IMR-90 (cell line): ENCODE data around the gene IL3RA. TPM values are rescaled to one million over a fixed set of nuclear protein-coding genes. Genes with fewer than 3 reads are reported as not detected.
A peak's percentile ranks its signal among the peaks of the same experiment; 100 is the strongest.

Source experiments
- ATAC-seq: fragments of 200-7000 bp; cut with Tn5 transposase; 2 replicates; pipeline ENCODE4 v1.9.1; 2020; ENCODE audit warnings: low read depth, mild to moderate bottlenecking, moderate library complexity
- BruUV-seq: library from RNA; stranded (reverse); fragments of 400-500 nt; replicated peaks from 2 replicates; lab custom pipeline; 2021; lab: Mats Ljungman, UMichigan
- CTCF ChIA-PET: fragments of 300-600 bp; formaldehyde crosslinking; extraction: SDS; loops from one replicate; lab custom pipeline; 2021; ENCODE audit warnings: antibody characterized with exemption; lab: Yijun Ruan, JAX
- POLR2A ChIA-PET: fragments of 300-600 bp; sonication (Branson Sonifier 250); formaldehyde crosslinking; loops from one replicate; lab custom pipeline; 2022; ENCODE audit warnings: antibody characterized with exemption; ENCODE audit not compliant: unreplicated experiment; lab: Charles Lee
- DNase-seq: peaks from one replicate; pipeline ENCODE4 v3.0.0; 2013
- H2AFZ ChIP-seq: replicated peaks from 2 replicates; pipeline ENCODE3; 2013; ENCODE audit warnings: low read length, mild to moderate bottlenecking; ENCODE audit not compliant: poor library complexity
- H2AK5ac ChIP-seq: 2 replicates; pipeline ENCODE4 v1.6.1; 2013; ENCODE audit warnings: low read depth, low read length, inconsistent platforms
- H2AK9ac ChIP-seq: replicated peaks from 2 replicates; pipeline ENCODE3; 2013; ENCODE audit warnings: mild to moderate bottlenecking, low read depth, low read length, moderate library complexity; ENCODE audit not compliant: poor library complexity
- H2BK120ac ChIP-seq: 2 replicates; pipeline ENCODE4 v1.6.1; 2013; ENCODE audit warnings: low read depth, low read length, inconsistent platforms
- H2BK15ac ChIP-seq: 3 replicates; pipeline ENCODE4 v1.6.1; 2013; ENCODE audit warnings: low read depth, low read length, inconsistent platforms
- H2BK20ac ChIP-seq: 2 replicates; pipeline ENCODE4 v1.6.1; 2013; ENCODE audit warnings: low read depth, mild to moderate bottlenecking, inconsistent platforms, low read length, moderate library complexity
- H2BK5ac ChIP-seq: 2 replicates; pipeline ENCODE4 v1.6.1; 2013; ENCODE audit warnings: mild to moderate bottlenecking, low read depth, low read length, inconsistent platforms; ENCODE audit not compliant: poor library complexity, severe bottlenecking
- H3K14ac ChIP-seq: replicated peaks from 2 replicates; pipeline ENCODE4 v1.6.1; 2013; ENCODE audit warnings: low read depth, low read length, inconsistent platforms
- H3K18ac ChIP-seq: 2 replicates; pipeline ENCODE4 v1.6.1; 2013; ENCODE audit warnings: low read depth, low read length, control low read depth
- H3K23ac ChIP-seq: 2 replicates; pipeline ENCODE4 v1.6.1; 2013; ENCODE audit warnings: low read depth, low read length, inconsistent platforms
- H3K27ac ChIP-seq: 2 replicates; pipeline ENCODE4 v1.5.1; 2013; ENCODE audit warnings: mild to moderate bottlenecking, control low read depth, low read length; ENCODE audit not compliant: insufficient read depth
- H3K27me3 ChIP-seq: 2 replicates; pipeline ENCODE4 v1.6.1; 2013; ENCODE audit warnings: low read length; ENCODE audit not compliant: control insufficient read depth, insufficient read depth
- H3K36me3 ChIP-seq: 2 replicates; pipeline ENCODE4 v1.6.1; 2013; ENCODE audit warnings: low read length, mixed read lengths; ENCODE audit not compliant: control insufficient read depth, insufficient read depth
- H3K4ac ChIP-seq: 2 replicates; pipeline ENCODE4 v1.6.1; 2013; ENCODE audit warnings: low read depth, low read length, inconsistent platforms
- H3K4me1 ChIP-seq: 2 replicates; pipeline ENCODE4 v1.6.1; 2013; ENCODE audit warnings: low read length, mixed read lengths; ENCODE audit not compliant: control insufficient read depth, insufficient read depth
- H3K4me2 ChIP-seq: 2 replicates; pipeline ENCODE4 v1.6.1; 2013; ENCODE audit warnings: low read depth, mild to moderate bottlenecking, control low read depth, low read length, moderate library complexity
- H3K4me3 ChIP-seq: 2 replicates; pipeline ENCODE4 v1.5.1; 2013; ENCODE audit warnings: low read depth, mild to moderate bottlenecking, control low read depth, low read length, moderate library complexity; ENCODE audit not compliant: insufficient read depth
- H3K56ac ChIP-seq: 2 replicates; pipeline ENCODE4 v1.6.1; 2013; ENCODE audit warnings: low read length, inconsistent platforms; ENCODE audit not compliant: insufficient read depth; ENCODE audit errors: extremely low read depth
- H3K79me1 ChIP-seq, 2 experiments: 2 replicates each; pipeline ENCODE4 v1.6.1; 2013; ENCODE audit warnings: low read length in 2 of 2, inconsistent platforms in 1 of 2, low read depth in 1 of 2
- H3K9ac ChIP-seq: 2 replicates; pipeline ENCODE4 v1.6.1; 2013; ENCODE audit warnings: low read depth, low read length, control low read depth
- H3K9me1 ChIP-seq: 2 replicates; pipeline ENCODE4 v1.6.1; 2013; ENCODE audit warnings: low read length, inconsistent platforms; ENCODE audit not compliant: insufficient read depth
- H3K9me3 ChIP-seq: 2 replicates; pipeline ENCODE4 v1.6.1; 2013; ENCODE audit warnings: low read length; ENCODE audit not compliant: control insufficient read depth, insufficient read depth
- H4K20me1 ChIP-seq: 2 replicates; pipeline ENCODE4 v1.6.1; 2013; ENCODE audit warnings: low read length, inconsistent platforms; ENCODE audit not compliant: insufficient read depth
- H4K5ac ChIP-seq: 2 replicates; pipeline ENCODE4 v1.6.1; 2013; ENCODE audit warnings: mild to moderate bottlenecking, low read depth, low read length, control low read depth
- H4K8ac ChIP-seq, 2 experiments: 2 replicates each; pipeline ENCODE4 v1.6.1; 2013; ENCODE audit warnings: low read depth in 2 of 2, low read length in 2 of 2, control low read depth in 1 of 2, inconsistent platforms in 1 of 2
- H4K91ac ChIP-seq: 2 replicates; pipeline ENCODE4 v1.6.1; 2013; ENCODE audit warnings: low read depth, low read length, inconsistent platforms; ENCODE audit not compliant: insufficient read depth
- CEBPB ChIP-seq: IDR thresholded peaks from 2 replicates; pipeline ENCODE4 v1.6.1; 2012; ENCODE audit warnings: low read depth, low read length, improper control_type of control experiment
- CTCF ChIP-seq: conservative IDR thresholded peaks from 2 replicates; pipeline ENCODE4 v1.5.1; 2012; ENCODE audit warnings: mild to moderate bottlenecking, low read depth, low read length, improper control_type of control experiment
- ELK1 ChIP-seq: fragments of 150-350 bp; IDR thresholded peaks from 2 replicates; pipeline ENCODE4 v1.6.1; 2016; ENCODE audit warnings: low read depth, mild to moderate bottlenecking, low read length, moderate library complexity, borderline replicate concordance
- MAFK ChIP-seq: IDR thresholded peaks from 2 replicates; pipeline ENCODE4 v1.6.1; 2012; ENCODE audit warnings: low read depth, low read length, improper control_type of control experiment
- MAZ ChIP-seq: IDR thresholded peaks from 2 replicates; pipeline ENCODE4 v1.6.1; 2012; ENCODE audit warnings: low read depth, mild to moderate bottlenecking, low read length, improper control_type of control experiment, moderate library complexity, borderline replicate concordance
- MXI1 ChIP-seq: IDR thresholded peaks from 2 replicates; pipeline ENCODE4 v1.6.1; 2012; ENCODE audit warnings: low read depth, mild to moderate bottlenecking, low read length, moderate library complexity, borderline replicate concordance
- NFE2L2 ChIP-seq: fragments of 150-350 bp; IDR thresholded peaks from 2 replicates; pipeline ENCODE4 v1.6.1; 2016; ENCODE audit warnings: low read depth, mild to moderate bottlenecking, low read length
- RFX5 ChIP-seq: IDR thresholded peaks from 2 replicates; pipeline ENCODE4 v1.8.0; 2012; ENCODE audit warnings: low read depth, mild to moderate bottlenecking, low read length, moderate library complexity
- USF2 ChIP-seq: fragments of 150-350 bp; IDR thresholded peaks from 2 replicates; pipeline ENCODE4 v1.6.1; 2017; ENCODE audit warnings: mild to moderate bottlenecking, antibody characterized with exemption, low read length, low read depth
- whole genome bisulfite sequencing, 2 experiments: methylation state at CpG; one replicate each; pipeline versions ENCODE4 v1.1.5 to v1.1.7; 2013; ENCODE audit warnings: missing lambda C conversion rate in 2 of 2; ENCODE audit not compliant: insufficient read length in 1 of 2; ENCODE audit errors: extremely low coverage in 2 of 2; 5-methylcytosine and 5-hydroxymethylcytosine counted together
- dilution Hi-C: fragments of 300-500 bp; cut with HindIII; formaldehyde crosslinking; loops from one replicate; pipeline ENCODE4 v1.14.3; 2018; ENCODE audit warnings: low sequenced_read_pairs; ENCODE audit not compliant: unreplicated experiment
- in situ Hi-C: fragments of 300-500 bp; cut with MboI; formaldehyde crosslinking; loops from 3 replicates; pipeline ENCODE4 v1.14.3; 2019; ENCODE audit warnings: low sequenced_read_pairs, inconsistent platforms, mixed read lengths
- intact Hi-C: fragments of 100-400 bp; cut with micrococcal nuclease; formaldehyde crosslinking; loops from 2 replicates; pipeline ENCODE4 v1.10.0; 2022
- polyA plus RNA-seq, 3 experiments: library from polyadenylated mRNA; depleted of rRNA; stranded (reverse); fragments of >200 nt; gene quantifications; 2 replicates each; pipeline ENCODE4 v1.2.3, GENCODE V29; 2012; ENCODE audit warnings: low replicate concordance in 1 of 3
- total RNA-seq: library from RNA; depleted of rRNA; stranded (reverse); fragments of >200 nt; gene quantifications from 2 replicates; pipeline ENCODE4 v1.2.3, GENCODE V29; 2012

The IL3RA gene
- total and polyA plus RNA-seq, 2 of the 4 experiments (the other 2 are of a cell fraction) = not detected

- no TSS peak for BruUV-seq
- TF ChIP-seq CTCF = no peak
- no peak for TF ChIP-seq RFX5
- TF ChIP-seq NFE2L2 = no peak
- TF ChIP-seq ELK1 = no peak
- TF ChIP-seq MAZ = no peak
- TF ChIP-seq MAFK = no peak
- TF ChIP-seq USF2 = no peak
- no peak for TF ChIP-seq CEBPB
- TF ChIP-seq MXI1 = no peak
Observed at GRCh38 chrX:1424147-1424851, 87.7 kb downstream of the IL3RA start.

More at GRCh38 chrX:1424147-1424851, 87.7 kb downstream of the IL3RA start:
- Histone ChIP-seq H3K4me2 (no peak overlapping the region), H2BK120ac (no peak overlapping the region), H3K18ac (no peak overlapping the region), H4K20me1 (no peaks in the 10 kb centered on the region), H3K36me3 (peaks cover 47% of the 10 kb centered on the region), H3K56ac (no peak overlapping the region), H2AK9ac (no peak overlapping the region), H3K4me3 (no peak overlapping the region), H3K23ac (no peak overlapping the region), H3K27ac (no peak overlapping the region), H2BK15ac (no peak overlapping the region), H3K9me3 (peaks cover 23% of the 10 kb centered on the region), H4K8ac (no peak overlapping the region), H3K4me1 (no peaks in the 10 kb centered on the region), H3K79me1 (no peaks in the 10 kb centered on the region), H2AK5ac (no peak overlapping the region), H3K14ac (no peak overlapping the region), H3K4ac (no peak overlapping the region), H3K9ac (no peak overlapping the region), H4K91ac (no peak overlapping the region), H3K9me1 (no peaks in the 10 kb centered on the region), H4K5ac (no peak overlapping the region), H2AFZ (no peak overlapping the region), H2BK5ac (peak overlapping the region; percentile 30), H2BK20ac (no peak overlapping the region), H3K27me3 (no peaks in the 10 kb centered on the region)
- ATAC-seq (no peak), DNase-seq (no peak)
- in situ Hi-C loops = no loop called here
- POLR2A ChIA-PET = no interaction called here
- CTCF ChIA-PET = no interaction called here
- dilution Hi-C loops = no loop called here
- intact Hi-C loops = no loop called here
- WGBS, 2 experiments = 85 to 100% methylated on average over 1 to 8 of the region's 9 CpGs
